ENCODE measurements around the gene ABI3BP. TPM values are rescaled to one million over a fixed set of nuclear protein-coding genes. Genes with fewer than 3 reads are reported as not detected.

The ABI3BP gene
- total RNA-seq, 1 experiment from 2014 or later = 0.15 TPM

DNA sequence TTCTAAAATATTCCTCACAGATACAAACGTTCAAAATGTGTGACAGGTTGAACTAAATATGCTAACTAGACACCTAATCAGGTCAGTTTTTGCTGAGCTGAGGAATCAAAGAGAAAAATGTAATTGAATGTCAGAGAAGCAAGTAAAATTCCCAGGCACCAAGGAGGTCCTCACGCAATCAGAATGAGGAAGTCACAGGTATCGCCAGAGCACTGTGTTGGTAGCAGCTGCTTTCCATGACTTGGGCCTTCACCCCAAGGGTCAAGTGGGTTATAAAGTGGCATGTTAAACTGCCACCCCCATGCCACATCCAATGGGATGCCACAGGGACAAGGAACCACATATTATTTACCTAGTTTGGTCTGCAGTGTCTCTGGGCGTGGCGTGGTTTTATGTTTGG, 158.9 kb downstream of the ABI3BP start:
- Histone ChIP-seq H3K79me2 (ENCODE audit: insufficient read depth, low read length) (no peaks in the 10 kb centered on the region), H3K9ac (ENCODE audit: low read length) (no peak overlapping the region), H3K4me1 (ENCODE audit: control insufficient read depth in 1 of 2, insufficient read depth in 2 of 2, low read length in 2 of 2) (no peaks in the 10 kb centered on the region), H3K4me3 (replicated peaks in 1 of 2; ENCODE audit: low read depth in 1 of 2, low read length in 2 of 2) (no peak overlapping the region), H3K4me2 (ENCODE audit: low read length) (no peak overlapping the region), H2AFZ (ENCODE audit: low read depth, low read length, poor library complexity, severe bottlenecking) (no peak overlapping the region), H3K27me3 (ENCODE audit: insufficient read depth, low read length) (no peaks in the 10 kb centered on the region), H4K20me1 (ENCODE audit: insufficient read depth) (no peaks in the 10 kb centered on the region), H3K27ac (ENCODE audit: low read depth, low read length) (no peak overlapping the region), H3K36me3 (ENCODE audit: control insufficient read depth in 1 of 2, insufficient read depth in 2 of 2, low read length in 2 of 2) (no peaks in the 10 kb centered on the region), H3K9me2 (ENCODE audit: insufficient read depth) (no peaks in the 10 kb centered on the region), H3K9me3 (ENCODE audit: control insufficient read depth in 1 of 2, insufficient read depth in 1 of 2, low read depth in 1 of 2, low read length in 2 of 2) (no peaks in the 10 kb centered on the region)
- TF ChIP-seq, protein P1, sequence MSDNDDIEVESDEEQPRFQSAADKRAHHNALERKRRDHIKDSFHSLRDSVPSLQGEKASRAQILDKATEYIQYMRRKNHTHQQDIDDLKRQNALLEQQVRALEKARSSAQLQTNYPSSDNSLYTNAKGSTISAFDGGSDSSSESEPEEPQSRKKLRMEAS (IDR thresholded peaks at IDR 0.05) = no peak
- TF ChIP-seq SIN3A (IDR thresholded peaks at IDR 0.05; ENCODE audit: low read depth) (no peak), TCF7L2 (IDR thresholded peaks at IDR 0.05; ENCODE audit: borderline replicate concordance, extremely low read depth, insufficient read depth, insufficient read length) (no peak), CEBPB (IDR thresholded peaks at IDR 0.05; ENCODE audit: low read depth) (no peak), CBX3 (IDR thresholded peaks at IDR 0.05; ENCODE audit: low read depth) (no peak), ELF1 (IDR thresholded peaks at IDR 0.05; ENCODE audit: borderline replicate concordance, low read depth) (no peak), POLR2A (IDR thresholded peaks at IDR 0.05; ENCODE audit: borderline replicate concordance, extremely low read depth, insufficient read depth, insufficient read length) (no peak), EGR1 (IDR thresholded peaks at IDR 0.05; ENCODE audit: low read depth) (no peak), FOSL1 (IDR thresholded peaks at IDR 0.05; ENCODE audit: low read depth) (no peak), SP1 (IDR thresholded peaks at IDR 0.05; ENCODE audit: low read depth) (no peak), JUND (IDR thresholded peaks at IDR 0.05) (no peak)
- TF ChIP-seq, protein P2, sequence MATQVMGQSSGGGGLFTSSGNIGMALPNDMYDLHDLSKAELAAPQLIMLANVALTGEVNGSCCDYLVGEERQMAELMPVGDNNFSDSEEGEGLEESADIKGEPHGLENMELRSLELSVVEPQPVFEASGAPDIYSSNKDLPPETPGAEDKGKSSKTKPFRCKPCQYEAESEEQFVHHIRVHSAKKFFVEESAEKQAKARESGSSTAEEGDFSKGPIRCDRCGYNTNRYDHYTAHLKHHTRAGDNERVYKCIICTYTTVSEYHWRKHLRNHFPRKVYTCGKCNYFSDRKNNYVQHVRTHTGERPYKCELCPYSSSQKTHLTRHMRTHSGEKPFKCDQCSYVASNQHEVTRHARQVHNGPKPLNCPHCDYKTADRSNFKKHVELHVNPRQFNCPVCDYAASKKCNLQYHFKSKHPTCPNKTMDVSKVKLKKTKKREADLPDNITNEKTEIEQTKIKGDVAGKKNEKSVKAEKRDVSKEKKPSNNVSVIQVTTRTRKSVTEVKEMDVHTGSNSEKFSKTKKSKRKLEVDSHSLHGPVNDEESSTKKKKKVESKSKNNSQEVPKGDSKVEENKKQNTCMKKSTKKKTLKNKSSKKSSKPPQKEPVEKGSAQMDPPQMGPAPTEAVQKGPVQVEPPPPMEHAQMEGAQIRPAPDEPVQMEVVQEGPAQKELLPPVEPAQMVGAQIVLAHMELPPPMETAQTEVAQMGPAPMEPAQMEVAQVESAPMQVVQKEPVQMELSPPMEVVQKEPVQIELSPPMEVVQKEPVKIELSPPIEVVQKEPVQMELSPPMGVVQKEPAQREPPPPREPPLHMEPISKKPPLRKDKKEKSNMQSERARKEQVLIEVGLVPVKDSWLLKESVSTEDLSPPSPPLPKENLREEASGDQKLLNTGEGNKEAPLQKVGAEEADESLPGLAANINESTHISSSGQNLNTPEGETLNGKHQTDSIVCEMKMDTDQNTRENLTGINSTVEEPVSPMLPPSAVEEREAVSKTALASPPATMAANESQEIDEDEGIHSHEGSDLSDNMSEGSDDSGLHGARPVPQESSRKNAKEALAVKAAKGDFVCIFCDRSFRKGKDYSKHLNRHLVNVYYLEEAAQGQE (IDR thresholded peaks at IDR 0.05; ENCODE audit: low read depth) = no peak
- TF ChIP-seq, protein P3, sequence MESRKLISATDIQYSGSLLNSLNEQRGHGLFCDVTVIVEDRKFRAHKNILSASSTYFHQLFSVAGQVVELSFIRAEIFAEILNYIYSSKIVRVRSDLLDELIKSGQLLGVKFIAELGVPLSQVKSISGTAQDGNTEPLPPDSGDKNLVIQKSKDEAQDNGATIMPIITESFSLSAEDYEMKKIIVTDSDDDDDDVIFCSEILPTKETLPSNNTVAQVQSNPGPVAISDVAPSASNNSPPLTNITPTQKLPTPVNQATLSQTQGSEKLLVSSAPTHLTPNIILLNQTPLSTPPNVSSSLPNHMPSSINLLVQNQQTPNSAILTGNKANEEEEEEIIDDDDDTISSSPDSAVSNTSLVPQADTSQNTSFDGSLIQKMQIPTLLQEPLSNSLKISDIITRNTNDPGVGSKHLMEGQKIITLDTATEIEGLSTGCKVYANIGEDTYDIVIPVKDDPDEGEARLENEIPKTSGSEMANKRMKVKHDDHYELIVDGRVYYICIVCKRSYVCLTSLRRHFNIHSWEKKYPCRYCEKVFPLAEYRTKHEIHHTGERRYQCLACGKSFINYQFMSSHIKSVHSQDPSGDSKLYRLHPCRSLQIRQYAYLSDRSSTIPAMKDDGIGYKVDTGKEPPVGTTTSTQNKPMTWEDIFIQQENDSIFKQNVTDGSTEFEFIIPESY (IDR thresholded peaks at IDR 0.05; ENCODE audit: extremely low read depth, insufficient replicate concordance, low read length) = no peak
- ChIA-PET CTCF (no interaction called here), POLR2A (no interaction called here), RAD21 (ENCODE audit: low non-redundant PET in 1 of 2, low total read pairs in 2 of 2, uncharacterized antibody in 2 of 2, unreplicated experiment in 2 of 2) (no interaction called here)
- ATAC-seq (no peak), DNase-seq (ENCODE audit: low read depth, low spot score) (no peak)
- BruUV-seq (replicated peaks) = no TSS peak
- intact Hi-C loops (cut with micrococcal nuclease) = no loop called here
